IPS-NIHi7 (cell line): Measurements from ENCODE around the gene ANO10.
A peak's percentile ranks its signal among the peaks of the same experiment; 100 is the strongest.
"Not testable (repeated sequence)": the region's sequence is repeated elsewhere in the genome, so short reads cannot be mapped to it uniquely, and the experiment has no call there.

Source experiments
- DNase-seq: peaks from one replicate; pipeline ENCODE4 v3.0.0; 2012; ENCODE audit warnings: mixed read lengths; ENCODE audit errors: extremely low spot score

The ANO10 gene

GRCh38 chr3:43621656-43622432 is at the start of gene ANO10:
ANO10 (minus strand) TSS chr3:43622011; CDS start chr3:43605852, 16,159 bp downstream.
- peak; percentile 98 for DNase-seq

DNA sequence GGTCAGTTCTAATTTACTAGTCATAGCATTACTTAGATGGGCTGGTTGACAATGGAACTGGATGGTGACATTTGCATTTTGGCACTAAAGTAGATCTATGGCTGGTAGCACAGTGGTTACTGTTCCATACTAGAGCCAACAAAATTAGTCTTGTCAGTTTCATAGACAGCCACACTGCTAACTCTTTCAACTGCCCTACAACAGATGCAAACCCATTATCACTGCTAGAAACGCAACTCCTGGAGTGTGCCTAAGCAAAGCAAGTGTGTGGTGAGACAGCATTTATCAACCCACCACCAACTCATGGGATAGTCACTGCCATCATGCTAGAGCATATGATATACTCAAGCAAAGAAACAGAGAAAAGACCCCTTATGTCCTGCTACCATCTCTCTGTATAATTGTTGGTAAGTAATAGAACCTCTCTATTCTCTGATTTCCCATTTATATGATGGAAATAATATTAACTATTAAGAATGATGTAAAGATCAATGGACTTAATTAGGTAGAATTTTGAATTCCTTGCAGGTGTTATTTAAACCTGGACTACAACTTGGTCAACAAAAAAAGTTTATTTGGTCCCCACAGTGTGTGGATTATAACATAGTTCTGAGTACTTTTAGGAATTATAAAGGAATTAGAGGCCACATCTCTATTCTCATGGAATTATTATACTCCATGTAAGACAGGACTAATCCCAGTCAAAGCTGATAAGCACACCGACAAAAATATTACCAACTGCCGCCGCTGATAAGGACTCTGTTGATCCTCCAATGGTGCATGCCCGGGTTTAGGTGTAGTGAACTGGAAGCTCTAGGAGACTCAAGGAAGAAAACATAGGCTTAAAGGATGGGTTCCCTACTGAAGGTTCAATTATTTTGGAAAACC is 49.1 kb upstream of the ANO10 start:
- DNase-seq = no peak

DNA sequence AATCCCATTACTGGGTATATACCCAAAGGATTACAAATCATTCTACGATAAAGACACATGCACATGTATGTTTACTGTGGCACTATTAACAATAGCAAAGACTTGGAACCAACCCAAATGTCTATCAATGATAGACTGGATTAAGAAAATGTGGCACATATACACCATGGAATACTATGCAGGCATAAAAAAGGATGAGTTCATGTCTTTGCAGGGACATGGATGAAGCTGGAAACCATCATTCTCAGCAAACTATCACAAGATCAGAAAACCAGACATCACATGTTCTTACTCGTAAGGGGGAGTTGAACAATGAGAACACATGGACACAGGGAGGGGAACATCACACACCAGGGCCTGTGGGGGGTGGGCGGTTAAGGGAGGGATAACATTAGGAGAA is 43.2 kb upstream of the ANO10 start:
- not testable (repeated sequence) for DNase-seq

DNA sequence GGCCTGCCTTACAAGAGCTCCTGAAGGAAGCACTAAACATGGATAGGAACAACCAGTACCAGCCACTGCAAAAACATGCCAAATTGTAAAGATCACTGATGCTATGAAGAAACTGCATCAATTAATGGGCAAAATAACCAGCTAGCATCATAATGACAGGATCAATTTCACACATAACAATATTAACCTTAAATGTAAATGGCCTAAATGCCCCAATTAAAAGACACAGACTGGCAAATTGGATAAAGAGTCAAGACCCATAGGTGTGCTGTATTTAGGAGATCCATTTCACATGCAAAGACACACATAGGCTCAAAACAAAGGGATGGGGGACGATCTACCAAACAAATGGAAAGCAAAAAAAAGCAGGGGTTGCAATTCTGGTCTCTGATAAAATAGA is 39.6 kb upstream of the ANO10 start:
- DNase-seq = not testable (repeated sequence)

DNA sequence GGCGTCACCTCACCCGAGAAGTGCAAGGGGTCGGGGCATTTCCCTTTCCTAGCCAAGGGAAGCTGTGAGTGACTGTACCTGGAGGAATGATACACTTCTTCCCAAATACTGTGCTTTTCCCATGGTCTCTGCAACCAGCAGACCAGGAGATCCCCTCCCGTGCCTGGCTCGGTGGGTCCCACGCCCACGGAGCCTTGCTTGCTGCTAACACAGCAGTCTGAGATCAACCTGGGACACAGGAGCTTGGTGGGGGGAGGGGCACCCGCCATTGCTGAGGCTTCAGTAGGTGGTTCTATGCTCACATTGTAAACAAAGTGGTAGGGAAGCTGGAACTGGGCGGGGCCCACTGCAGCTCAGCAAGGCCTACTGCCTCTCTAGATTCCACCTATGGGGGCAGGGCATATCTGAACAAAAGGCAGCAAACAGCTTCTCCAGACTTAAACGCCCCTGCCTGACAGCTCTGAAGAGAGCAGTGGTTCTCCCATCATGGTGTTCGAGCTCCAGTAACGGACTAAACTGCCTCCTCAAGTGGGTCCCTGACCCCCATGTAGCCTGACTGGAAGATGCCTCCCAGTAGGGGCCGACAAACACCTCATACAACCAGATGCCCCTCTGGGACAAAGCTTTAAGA is 37.6 kb upstream of the ANO10 start:
- DNase-seq = no peak

DNA sequence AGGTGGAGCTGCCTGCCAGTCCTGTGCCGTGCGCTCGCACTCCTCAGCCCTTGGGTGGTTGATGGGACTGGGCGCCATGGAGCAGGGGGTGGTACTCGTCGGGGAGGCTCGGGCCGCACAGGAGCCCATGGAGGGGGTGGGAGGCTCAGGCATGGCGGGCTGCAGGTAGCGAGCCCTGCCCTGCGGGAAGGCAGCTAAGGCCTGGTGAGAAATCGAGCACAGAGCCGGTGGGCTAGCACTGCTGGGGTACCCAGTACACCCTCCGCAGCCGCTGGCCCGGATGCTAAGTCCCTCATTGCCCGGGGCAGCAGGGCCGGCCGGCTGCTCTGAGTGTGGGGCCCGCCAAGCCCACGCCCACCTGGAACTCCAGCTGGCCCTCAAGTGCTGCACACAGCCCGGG is 34.6 kb upstream of the ANO10 start:
- not testable (repeated sequence) for DNase-seq

- DNase-seq = no peak
These were observed 28.5 kb upstream of the ANO10 start for GRCh38 chr3:43650345-43650744.

DNA sequence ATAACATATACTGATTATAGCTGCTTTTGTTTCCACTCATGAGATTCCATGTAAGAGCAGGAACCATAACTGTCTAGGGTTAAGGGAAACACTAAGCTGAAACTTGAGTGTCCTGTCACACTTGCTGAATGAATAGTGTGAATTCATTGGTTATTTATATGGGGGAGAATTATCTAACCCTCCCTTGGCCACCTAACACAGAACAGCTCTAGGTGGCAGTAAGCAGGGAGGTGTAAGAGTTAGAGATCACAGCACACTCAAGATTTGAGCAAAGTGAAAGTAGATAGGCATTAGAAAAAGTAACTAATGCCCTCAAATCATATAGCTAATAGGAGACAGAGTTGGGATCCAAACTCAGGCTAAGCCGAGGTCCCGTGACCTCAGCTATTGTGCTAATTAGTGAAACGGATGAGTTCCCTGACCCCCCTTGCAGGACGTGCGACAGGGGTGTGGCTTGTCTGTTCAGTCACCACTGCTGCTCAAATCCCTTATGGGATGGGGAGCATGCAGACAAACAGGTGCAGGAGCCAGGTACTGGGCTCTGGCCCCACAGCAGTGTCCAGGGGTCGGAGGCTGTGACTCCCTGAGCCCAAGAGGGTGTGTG is 27.7 kb upstream of the ANO10 start:
- DNase-seq = no peak

DNA sequence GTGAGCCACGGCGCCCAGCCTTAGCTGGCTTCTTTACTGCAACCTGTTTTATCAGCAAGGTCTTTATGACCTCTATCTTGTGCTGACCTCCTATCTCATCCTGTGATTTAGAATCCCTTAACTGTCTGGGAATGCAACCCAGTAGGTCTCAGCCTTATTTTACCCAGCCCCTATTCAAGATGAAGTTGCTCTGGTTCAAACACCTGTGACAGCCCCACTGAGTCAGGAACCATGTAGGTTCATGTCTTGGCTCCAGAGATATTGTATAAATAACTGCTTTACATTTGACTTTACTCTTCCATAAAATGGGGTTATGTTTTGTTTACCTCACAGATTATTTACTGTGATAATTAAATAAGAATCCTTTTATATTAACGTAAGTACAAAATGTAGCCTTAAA is 27.1 kb upstream of the ANO10 start:
- no peak for DNase-seq

- no peak for DNase-seq
These were observed 25.7 kb upstream of the ANO10 start for GRCh38 chr3:43647331-43648166.

DNA sequence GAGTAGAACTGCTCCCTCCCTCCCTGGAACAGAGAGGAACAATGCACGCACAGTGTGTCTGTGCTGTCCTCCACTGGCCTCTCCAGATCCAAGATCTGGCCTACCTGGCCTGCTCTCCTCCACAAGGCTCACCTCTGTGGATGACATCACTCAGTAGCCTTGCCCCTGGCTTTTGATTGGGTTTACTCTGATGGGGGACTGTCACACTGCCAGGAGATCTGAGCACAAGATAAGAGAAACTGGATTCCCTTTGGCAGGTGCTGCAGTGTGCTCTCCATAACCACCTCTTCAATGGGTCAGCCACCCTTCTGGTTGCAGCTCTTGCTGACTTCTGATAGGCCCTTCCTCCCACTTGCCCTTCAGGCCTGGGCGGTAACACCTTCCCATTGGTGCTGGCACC is 22.6 kb upstream of the ANO10 start:
- no peak for DNase-seq

DNA sequence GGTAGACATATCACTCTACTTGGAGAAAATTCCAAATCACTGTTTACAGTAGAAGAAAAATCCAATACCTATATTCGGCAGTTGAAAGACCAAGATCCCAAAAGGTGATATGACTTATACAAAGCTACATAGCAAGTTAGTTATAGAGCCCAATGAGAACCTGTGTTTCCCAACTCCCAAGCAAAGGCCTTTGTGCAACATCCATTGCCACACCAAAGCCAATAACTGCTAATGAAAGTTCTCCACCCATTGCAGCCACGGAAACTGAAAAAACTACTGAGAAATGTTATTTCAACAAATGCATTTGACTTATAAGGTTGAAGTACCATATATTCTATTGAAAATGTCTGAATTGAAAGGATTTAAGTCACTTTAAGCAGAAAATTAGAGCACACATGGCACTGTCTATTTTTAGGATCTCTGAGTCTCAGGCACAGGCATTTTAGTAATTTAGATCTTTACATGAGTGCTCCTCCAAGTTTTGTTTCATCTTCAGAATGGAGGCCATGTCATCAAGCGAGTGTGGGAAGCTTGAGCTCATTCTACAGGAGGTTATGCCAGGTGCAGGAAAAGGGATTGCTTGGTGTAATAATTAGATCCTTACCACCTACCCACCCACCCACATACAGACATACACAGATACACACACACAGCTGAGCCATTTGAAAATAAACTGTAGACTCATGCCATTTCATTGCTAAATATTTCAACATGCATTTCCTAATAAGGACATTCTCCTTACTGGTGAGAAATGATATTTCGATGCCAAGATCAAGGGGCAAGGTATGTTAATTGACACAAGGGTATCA is 19.7 kb upstream of the ANO10 start:
- no peak for DNase-seq

DNA sequence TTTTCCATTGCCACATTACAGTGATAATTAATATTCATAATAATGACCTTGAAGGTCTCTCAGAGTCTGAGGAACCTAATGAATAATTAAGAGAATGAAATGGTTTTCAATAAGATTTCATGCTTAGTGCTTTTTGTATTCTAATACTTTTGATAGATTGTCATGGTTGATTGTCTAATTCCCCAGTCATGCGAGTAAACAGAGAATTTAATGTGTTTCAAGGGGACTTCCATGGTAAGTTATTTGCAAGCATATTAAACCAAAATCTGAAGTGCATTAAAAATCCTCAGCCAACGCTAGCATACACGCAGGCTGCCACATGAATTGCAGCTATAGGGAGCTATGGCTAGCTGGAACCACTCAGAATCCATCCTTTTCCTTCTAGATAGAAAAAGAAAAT is 18.9 kb upstream of the ANO10 start:
- no peak for DNase-seq

GRCh38 chr3:43638594-43639447 is 17.0 kb upstream of the ANO10 start:
- DNase-seq = peak; percentile 34

- DNase-seq = no peak
These were observed 15.9 kb upstream of the ANO10 start for GRCh38 chr3:43637702-43638101.

DNA sequence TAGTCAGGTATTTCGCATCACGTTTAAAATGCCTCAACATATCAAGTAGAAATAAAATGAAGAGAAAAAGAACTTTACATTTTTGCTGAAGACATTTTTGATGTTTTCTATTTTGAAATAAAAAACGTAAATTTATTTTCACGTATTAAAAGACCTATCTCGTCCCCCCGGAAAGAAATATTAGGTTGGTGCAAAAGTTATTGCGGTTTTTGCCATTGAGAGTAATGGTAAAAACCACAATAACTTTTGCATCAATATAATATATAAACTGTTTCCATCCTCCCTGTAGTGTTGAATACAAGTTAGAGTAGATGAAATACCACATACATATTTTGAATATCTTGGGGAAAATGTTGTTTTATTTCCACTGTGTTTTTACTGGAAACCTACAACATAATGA is 11.2 kb upstream of the ANO10 start:
- no peak for DNase-seq

DNA sequence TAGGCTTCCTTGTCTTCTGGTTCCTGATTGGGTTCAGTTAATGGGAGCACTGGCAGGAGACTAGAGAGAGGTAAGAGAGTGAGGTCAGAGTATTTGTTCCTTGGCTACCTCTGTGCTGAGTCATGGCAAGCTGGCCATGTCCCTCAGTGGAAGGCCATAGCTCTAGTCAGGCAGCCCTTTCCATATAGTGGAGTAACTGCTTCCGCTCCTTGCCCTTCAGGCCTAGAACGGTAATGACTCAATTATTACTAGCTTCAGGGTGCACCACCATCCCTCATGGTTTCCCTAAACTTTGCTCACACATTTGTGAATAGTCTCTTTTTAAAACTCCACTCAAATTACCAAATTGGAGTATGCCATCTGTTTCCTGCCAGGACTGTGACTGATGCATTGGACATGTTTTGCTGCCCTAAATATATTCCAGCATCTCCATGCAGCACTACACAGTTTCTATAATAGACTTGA is 10.5 kb upstream of the ANO10 start:
- DNase-seq = no peak

DNA sequence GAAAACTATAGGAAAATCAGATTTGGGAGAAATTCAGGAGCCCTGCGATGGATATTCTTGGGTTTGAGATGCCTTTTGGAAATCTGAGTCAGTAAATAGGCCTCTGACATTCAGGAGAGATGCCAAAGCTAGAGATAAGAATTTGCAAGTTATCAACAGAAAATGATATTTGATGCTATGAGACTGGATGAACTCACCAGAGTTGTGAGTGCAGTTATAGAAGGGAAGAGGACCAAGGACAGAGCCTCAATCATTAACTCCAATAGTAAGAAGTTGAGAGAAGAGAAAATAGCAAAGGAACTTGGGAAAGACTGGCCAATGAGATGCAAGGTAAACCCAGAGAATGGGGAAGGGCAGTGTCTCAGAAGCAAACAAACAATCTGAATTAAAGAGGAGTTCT is 7.9 kb upstream of the ANO10 start:
- no peak for DNase-seq

GRCh38 chr3:43629257-43629656 is 7.4 kb upstream of the ANO10 start:
- no peak for DNase-seq
